ENCODE results near the gene TSC2. TPM values are rescaled to one million over a fixed set of nuclear protein-coding genes. Genes with fewer than 3 reads are reported as not detected.

TSC2 gene
- polyA plus RNA-seq, 3 donors = 141 to 174 (median 162) TPM

DNA sequence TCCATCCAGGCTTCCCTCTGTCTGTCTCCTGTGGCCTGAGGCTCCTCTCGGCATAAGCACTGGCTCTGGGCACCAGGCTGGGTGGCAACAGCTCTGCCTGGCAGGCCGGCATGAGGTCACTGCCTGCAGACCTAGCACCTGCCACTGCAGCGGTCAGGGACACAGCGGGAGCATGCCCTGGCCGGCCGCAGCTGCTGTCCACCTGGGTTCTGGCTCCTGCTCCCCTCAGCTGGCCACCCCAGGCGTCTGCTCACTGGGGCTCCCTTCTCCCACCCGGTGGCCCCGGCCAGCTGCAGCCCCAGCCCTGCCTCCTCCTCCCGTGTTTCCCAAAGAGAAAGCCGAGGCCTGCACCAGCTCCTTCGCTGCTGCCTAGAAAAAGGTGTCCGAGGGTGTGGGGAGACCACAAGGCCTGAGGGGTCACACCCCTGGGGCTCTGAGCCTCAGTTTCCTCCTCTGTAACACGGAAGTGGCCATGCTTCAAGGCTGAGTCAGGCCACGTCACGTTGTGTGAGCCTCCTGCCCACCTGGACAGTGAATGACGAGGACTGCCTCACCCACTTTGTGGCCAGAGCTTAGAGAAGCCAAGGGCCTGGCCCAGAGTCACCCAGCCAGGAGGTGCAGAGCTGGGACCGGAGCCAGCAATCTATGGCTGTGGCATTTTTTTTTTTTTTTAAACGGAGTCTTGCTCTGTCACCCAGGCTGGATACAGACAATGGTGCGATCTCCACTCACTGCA is 6.8 kb upstream of the TSC2 start:
- DNase-seq = no peak

DNA sequence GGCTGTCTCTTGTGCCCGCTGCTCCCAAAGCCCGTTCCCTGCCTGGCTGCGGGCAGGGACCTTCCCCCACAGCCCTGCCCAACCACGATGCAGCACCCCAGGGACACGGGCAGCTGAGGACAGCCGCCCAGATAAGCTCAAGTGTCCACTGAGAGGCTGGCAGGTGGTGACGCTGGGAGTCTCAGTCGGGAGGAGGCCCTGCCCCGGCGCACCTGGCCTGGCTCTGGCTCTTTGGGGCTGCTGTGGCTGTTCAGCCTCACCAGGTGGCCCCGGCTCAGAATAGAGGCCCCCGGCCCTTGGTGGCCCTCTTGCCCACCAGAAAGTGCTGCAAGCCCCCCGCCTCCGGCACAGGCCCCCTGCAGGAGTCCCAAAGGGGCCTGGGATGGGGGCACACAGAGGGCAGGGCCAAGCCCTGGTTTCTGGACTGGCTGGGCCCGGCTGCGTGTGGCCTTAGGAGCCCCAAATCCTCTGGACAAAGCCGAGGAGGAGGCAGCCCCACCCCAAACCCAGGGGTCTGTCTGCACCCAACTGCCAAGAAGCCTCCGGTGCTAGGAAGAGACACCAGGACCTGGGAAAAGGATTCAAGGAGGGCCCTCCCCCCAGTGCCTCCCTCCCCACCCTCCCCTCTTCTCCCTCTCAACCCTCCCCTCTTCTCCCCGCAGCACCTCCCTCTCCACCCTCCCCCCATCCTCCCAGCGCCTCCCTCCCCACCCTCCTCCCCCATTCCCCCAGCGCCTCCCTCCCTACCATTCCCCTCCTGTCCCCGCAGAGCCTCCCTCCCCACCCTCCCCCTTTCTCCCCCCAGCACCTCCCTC is 5.4 kb upstream of the TSC2 start:
- DNase-seq = no peak

GRCh38 chr16:2042986-2043666 is 4.7 kb upstream of the TSC2 start:
- no peak for DNase-seq

GRCh38 chr16:2043667-2044451 is 3.9 kb upstream of the TSC2 start:
- no peak for DNase-seq

DNA sequence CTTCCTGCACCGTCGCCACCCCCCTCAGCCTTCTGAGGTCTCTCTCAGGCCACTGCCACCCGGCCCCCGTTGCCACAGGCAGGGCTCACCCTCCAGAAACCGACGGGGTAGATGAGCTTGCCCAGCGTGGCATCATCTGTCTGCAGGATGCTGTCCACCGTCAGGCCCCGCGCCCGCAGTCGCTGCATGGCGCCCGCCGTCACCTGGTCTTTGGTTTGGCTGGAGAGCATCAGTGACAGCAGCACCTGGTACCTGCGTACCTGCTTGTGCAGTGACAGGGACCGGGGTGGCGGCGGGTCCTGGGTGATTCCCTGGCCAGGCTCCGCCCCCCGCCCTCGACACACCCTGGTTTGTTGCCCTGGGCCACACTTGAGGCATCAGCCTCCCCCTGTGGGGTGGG is 3.2 kb upstream of the TSC2 start:
- DNase-seq = no peak

GRCh38 chr16:2045965-2046892 is 1.6 kb upstream of the TSC2 start:
- DNase-seq = no peak

GRCh38 chr16:2046893-2047329 is 874 bp upstream of the TSC2 start:
- no peak for DNase-seq

GRCh38 chr16:2048116-2048543 is 345 bp downstream of the TSC2 start:
- DNase-seq = no peak

DNA sequence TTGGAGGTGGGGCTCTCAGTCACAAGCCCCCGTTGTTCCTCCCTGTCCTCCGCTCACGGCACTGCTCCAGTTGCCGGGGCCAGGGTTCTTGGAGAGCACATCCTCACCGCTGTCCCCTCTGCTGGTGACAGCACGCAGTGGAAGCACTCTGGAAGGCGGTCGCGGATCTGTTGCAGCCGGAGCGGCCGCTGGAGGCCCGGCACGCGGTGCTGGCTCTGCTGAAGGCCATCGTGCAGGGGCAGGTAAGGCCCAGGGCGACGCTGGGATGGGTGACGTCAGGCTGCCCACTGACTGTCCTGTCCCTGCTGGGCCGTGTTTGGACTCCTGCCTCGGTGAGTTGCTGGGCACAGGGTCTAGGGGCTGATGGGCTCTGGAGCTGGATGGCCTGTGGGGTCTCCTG is 5.4 kb downstream of the TSC2 start:
- no peak for DNase-seq

DNA sequence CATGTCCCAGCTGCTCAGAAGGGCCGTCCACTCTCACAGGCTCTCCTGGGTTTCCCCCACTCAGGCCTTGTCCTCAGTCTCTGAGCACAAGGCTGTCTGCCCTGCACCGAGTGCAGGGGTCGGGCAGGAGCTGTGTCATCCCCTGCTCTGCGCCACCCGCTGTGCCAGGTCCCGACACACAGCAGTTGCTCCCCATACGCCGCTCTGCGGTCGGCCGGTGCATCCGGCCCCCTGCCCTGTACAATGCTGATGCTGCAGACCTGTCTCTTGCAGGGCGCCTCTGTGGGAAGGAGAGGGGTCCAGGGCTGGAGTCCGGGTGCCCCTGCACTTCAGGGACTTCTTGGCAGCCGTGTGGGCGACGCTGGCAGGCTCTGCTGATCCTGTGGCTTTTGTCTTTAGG is 6.1 kb downstream of the TSC2 start:
- no peak for DNase-seq

GRCh38 chr16:2054543-2055245 is 6.9 kb downstream of the TSC2 start:
- DNase-seq = no peak

DNA sequence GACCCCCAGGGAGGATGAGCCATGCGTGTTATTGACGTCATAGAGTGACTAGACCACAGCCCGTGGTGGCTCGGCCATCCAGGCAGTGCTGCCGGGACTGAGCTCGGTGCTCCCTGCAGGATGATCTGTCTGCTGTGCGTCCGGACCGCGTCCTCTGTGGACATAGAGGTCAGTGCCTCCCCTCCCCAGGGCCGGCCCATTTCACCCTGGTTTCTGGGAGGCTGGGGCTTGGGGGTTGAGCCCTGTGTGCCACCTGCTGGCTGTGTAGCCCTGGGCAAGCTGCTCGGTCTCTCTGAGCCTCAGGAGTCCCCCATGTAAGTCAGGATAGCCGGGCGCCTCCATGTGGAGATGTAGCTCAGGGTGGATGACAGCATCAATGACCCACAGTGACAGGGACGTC is 8.3 kb downstream of the TSC2 start:
- DNase-seq = no peak

GRCh38 chr16:2056681-2057407 is 9.1 kb downstream of the TSC2 start:
- DNase-seq = no peak

GRCh38 chr16:2057438-2057837 is 9.7 kb downstream of the TSC2 start:
- DNase-seq = no peak

DNA sequence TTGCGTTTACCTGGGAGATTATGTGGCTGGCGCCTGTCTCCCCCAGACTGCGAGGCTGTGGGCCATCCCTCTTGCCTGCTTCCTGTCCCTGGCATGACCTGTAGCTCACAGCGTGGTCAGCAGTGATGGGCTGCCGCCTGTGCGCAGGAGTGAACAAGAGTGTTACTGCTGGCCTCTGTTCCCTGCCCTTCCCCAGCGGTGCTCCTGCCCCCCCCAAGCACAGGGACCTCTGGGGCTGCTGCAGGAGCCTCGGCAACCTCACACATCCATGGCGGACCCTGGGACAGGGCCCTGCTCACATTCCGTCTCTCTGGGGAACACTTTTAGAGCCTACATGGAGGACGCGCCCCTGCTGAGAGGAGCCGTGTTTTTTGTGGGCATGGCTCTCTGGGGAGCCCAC is 10.6 kb downstream of the TSC2 start:
- DNase-seq = no peak

DNA sequence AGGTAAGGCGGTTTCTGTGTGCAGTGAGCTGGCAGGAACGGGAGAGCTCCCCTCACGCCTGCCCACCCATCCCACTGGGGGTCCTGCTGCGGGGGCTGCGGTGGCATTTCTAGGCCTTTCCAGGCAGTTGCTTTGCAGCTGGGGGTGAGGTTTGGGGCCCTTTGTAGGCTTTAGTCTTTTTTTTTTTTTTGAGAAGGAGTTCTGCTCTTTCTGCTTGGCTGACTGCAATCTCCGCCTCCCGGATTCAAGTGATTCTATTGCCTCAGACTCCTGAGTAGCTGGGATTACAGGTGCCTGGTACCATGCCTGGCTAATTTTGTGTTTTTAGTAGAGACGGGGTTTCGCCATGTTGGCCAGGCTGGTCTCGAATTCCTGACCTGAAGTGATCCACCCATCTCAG is 11.1 kb downstream of the TSC2 start:
- DNase-seq = peak; percentile 69

- DNase-seq = no peak
These were observed 12.6 kb downstream of the TSC2 start for GRCh38 chr16:2060346-2060745.

GRCh38 chr16:2061023-2061422 is 13.2 kb downstream of the TSC2 start:
- no peak for DNase-seq

DNA sequence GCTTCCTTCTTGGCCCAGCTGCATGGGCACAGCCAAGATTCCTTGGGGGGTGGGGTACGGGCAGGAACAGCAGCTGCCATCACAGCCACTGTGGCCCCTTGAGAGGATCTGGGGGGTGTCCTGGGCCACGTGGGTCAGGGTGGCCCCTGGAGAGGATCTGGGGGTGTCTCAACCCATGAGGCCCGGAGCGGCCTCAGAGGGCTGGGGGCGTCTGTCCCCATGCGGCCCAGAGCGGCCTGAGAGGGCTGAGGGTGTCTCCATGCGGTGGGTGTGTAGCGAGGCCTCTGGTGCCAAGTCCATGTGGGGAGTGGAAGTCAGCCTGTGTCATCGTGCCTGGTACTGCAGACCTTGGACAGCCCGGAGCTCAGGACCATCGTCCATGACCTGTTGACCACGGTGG is 13.7 kb downstream of the TSC2 start:
- no peak for DNase-seq
